H1 (cell line): ENCODE measurements around the gene TGFBR2. TPM values are rescaled to one million over a fixed set of nuclear protein-coding genes. Genes with fewer than 3 reads are reported as not detected.

Source experiments
- CTCF ChIA-PET: fragments of 300-600 bp; sonication (Branson Sonifier 250); formaldehyde crosslinking; loops from one replicate; lab custom pipeline; 2021; ENCODE audit not compliant: partially characterized antibody; lab: Charles Lee
- POLR2A ChIA-PET: fragments of 300-600 bp; sonication (Branson Sonifier 250); formaldehyde crosslinking; loops from one replicate; lab custom pipeline; 2021; ENCODE audit warnings: inconsistent platforms; ENCODE audit not compliant: partially characterized antibody; lab: Charles Lee
- DNase-seq, 2 experiments: peaks; one replicate each; pipeline versions ENCODE4 v3.0.0 to v3.0.0-alpha.2; 2010 to 2022; ENCODE audit warnings: low spot score in 2 of 2, low read depth in 1 of 2, mixed read lengths in 1 of 2
- FAIRE-seq: peaks from 2 replicates; lab custom pipeline; 2011; peaks lifted over from hg19 to GRCh38; lab: Jason Lieb, UNC
- H2AFZ ChIP-seq: 2 replicates; pipeline ENCODE4 v1.8.1; 2012; ENCODE audit warnings: low read length, inconsistent platforms
- H2AK5ac ChIP-seq: 2 replicates; pipeline ENCODE4 v1.6.1; 2013; ENCODE audit warnings: low read depth, low read length
- H2BK120ac ChIP-seq: replicated peaks from 2 replicates; pipeline ENCODE3; 2013; ENCODE audit warnings: low read depth, low read length, inconsistent platforms
- H2BK12ac ChIP-seq: 2 replicates; pipeline ENCODE4 v1.6.1; 2013; ENCODE audit warnings: low read depth, low read length
- H2BK15ac ChIP-seq: 2 replicates; pipeline ENCODE4 v1.6.1; 2013; ENCODE audit warnings: low read length
- H2BK20ac ChIP-seq: 2 replicates; pipeline ENCODE4 v1.6.1; 2013; ENCODE audit warnings: low read length
- H2BK5ac ChIP-seq: 2 replicates; pipeline ENCODE4 v1.6.1; 2013; ENCODE audit warnings: low read depth, low read length
- H3K14ac ChIP-seq: 2 replicates; pipeline ENCODE4 v1.6.1; 2013; ENCODE audit warnings: inconsistent platforms; ENCODE audit not compliant: insufficient read length
- H3K18ac ChIP-seq: 2 replicates; pipeline ENCODE4 v1.6.1; 2013; ENCODE audit warnings: low read length; ENCODE audit errors: extremely low read depth
- H3K23ac ChIP-seq: 2 replicates; pipeline ENCODE4 v1.6.1; 2013; ENCODE audit warnings: inconsistent platforms; ENCODE audit not compliant: insufficient read length
- H3K23me2 ChIP-seq: 2 replicates; pipeline ENCODE4 v1.6.1; 2013; ENCODE audit warnings: low read depth, low read length
- H3K27ac ChIP-seq: 2 replicates; pipeline ENCODE4 v1.6.1; 2011; ENCODE audit warnings: low read depth, low read length, inconsistent platforms
- H3K27me3 ChIP-seq, 4 experiments: replicated peaks in 1 of 4; 1 replicate in 1 of 4; 2 replicates in 3 of 4; pipeline versions ENCODE4 v1.6.1 to v1.8.1; 2011 to 2013; ENCODE audit warnings: low read length in 3 of 4, mild to moderate bottlenecking in 3 of 4, inconsistent platforms in 2 of 4, mixed read lengths in 2 of 4, moderate library complexity in 1 of 4; ENCODE audit not compliant: control insufficient read depth in 3 of 4, insufficient read depth in 3 of 4; ENCODE audit errors: extremely low read depth in 1 of 4
- H3K36me3 ChIP-seq, 4 experiments: 2 replicates each; pipeline versions ENCODE4 v1.6.1 to v1.8.1; 2011 to 2013; ENCODE audit warnings: mild to moderate bottlenecking in 4 of 4, low read length in 3 of 4, moderate library complexity in 2 of 4, control low read depth in 1 of 4, inconsistent platforms in 1 of 4; ENCODE audit not compliant: insufficient read depth in 4 of 4, control insufficient read depth in 2 of 4
- H3K4ac ChIP-seq: replicated peaks from 2 replicates; pipeline ENCODE3; 2013; ENCODE audit warnings: low read length, low read depth, mixed read lengths, inconsistent platforms; ENCODE audit not compliant: insufficient read length
- H3K4me1 ChIP-seq, 4 experiments: replicated peaks in 1 of 4; 1 replicate in 1 of 4; 2 replicates in 3 of 4; pipeline versions ENCODE4 v1.6.1 to v1.8.1; 2011 to 2013; ENCODE audit warnings: low read length in 3 of 4, inconsistent platforms in 2 of 4, mixed read lengths in 1 of 4; ENCODE audit not compliant: insufficient read depth in 4 of 4, control insufficient read depth in 3 of 4
- H3K4me2 ChIP-seq, 2 experiments: 2 replicates each; pipeline versions ENCODE4 v1.6.1 to v1.8.1; 2011 to 2013; ENCODE audit warnings: low read depth in 2 of 2, low read length in 2 of 2, control low read depth in 1 of 2, inconsistent platforms in 1 of 2, mild to moderate bottlenecking in 1 of 2; ENCODE audit not compliant: insufficient read depth in 1 of 2
- H3K4me3 ChIP-seq, 4 experiments: fragments of 200-600, 300-600 bp in 1 of 4; sonication (generic), shearing (Covaris generic), sonication (Bioruptor Twin) in 1 of 4; 2 replicates each; pipeline versions ENCODE4 v1.5.1 to v1.8.1; 2011 to 2016; ENCODE audit warnings: low read length in 4 of 4, low read depth in 3 of 4, control low read depth in 2 of 4, inconsistent platforms in 2 of 4, mild to moderate bottlenecking in 2 of 4, mixed read lengths in 1 of 4, moderate library complexity in 1 of 4; ENCODE audit not compliant: insufficient read depth in 2 of 4; ENCODE audit errors: extremely low read depth in 1 of 4
- H3K56ac ChIP-seq: replicated peaks from 2 replicates; pipeline ENCODE3; 2013; ENCODE audit warnings: low read depth, mild to moderate bottlenecking, mixed read lengths, low read length, inconsistent platforms; ENCODE audit not compliant: insufficient read length
- H3K79me1 ChIP-seq: 2 replicates; pipeline ENCODE4 v1.6.1; 2013; ENCODE audit warnings: low read depth, low read length, control low read depth
- H3K79me2 ChIP-seq, 2 experiments: 2 replicates each; pipeline versions ENCODE4 v1.6.1 to v1.8.1; 2012 to 2013; ENCODE audit warnings: low read length in 2 of 2, mild to moderate bottlenecking in 2 of 2, inconsistent platforms in 1 of 2; ENCODE audit not compliant: insufficient read depth in 2 of 2, control insufficient read depth in 1 of 2
- H3K9ac ChIP-seq, 4 experiments: replicated peaks in 1 of 4; 1 replicate in 1 of 4; 2 replicates in 3 of 4; pipeline versions ENCODE4 v1.6.1 to v1.8.1; 2011 to 2013; ENCODE audit warnings: low read depth in 3 of 4, low read length in 3 of 4, control low read depth in 2 of 4, mild to moderate bottlenecking in 2 of 4, moderate library complexity in 2 of 4, inconsistent platforms in 1 of 4; ENCODE audit errors: extremely low read depth in 1 of 4
- H3K9me3 ChIP-seq, 2 experiments: 2 replicates each; pipeline versions ENCODE4 v1.6.1 to v1.8.1; 2012 to 2013; ENCODE audit warnings: mild to moderate bottlenecking in 2 of 2, moderate library complexity in 2 of 2, control low read depth in 1 of 2, inconsistent platforms in 1 of 2, low read depth in 1 of 2, low read length in 1 of 2, mixed read lengths in 1 of 2; ENCODE audit not compliant: insufficient read depth in 2 of 2
- H4K20me1 ChIP-seq, 2 experiments: replicated peaks in 1 of 2; 2 replicates each; pipeline versions ENCODE3 to v1.8.1; 2011 to 2013; ENCODE audit warnings: inconsistent platforms in 2 of 2, low read length in 2 of 2, mild to moderate bottlenecking in 1 of 2; ENCODE audit not compliant: insufficient read depth in 2 of 2, control insufficient read depth in 1 of 2
- H4K5ac ChIP-seq: 2 replicates; pipeline ENCODE4 v1.6.1; 2013; ENCODE audit warnings: low read length, low read depth, mixed read lengths, inconsistent platforms; ENCODE audit not compliant: insufficient read length
- H4K8ac ChIP-seq: 2 replicates; pipeline ENCODE4 v1.8.0; 2013; ENCODE audit warnings: mild to moderate bottlenecking, moderate library complexity, low read length, inconsistent platforms; ENCODE audit not compliant: insufficient read depth; ENCODE audit errors: extremely low read depth
- H4K91ac ChIP-seq: replicated peaks from 2 replicates; pipeline ENCODE3; 2013; ENCODE audit warnings: low read length, mixed read lengths, inconsistent platforms; ENCODE audit not compliant: insufficient read length
- SP2 ChIP-seq: IDR thresholded peaks from 2 replicates; pipeline ENCODE4 v1.6.1; 2012; ENCODE audit warnings: mild to moderate bottlenecking, low read length, inconsistent platforms
- WGBS, 2 experiments: shearing (Covaris generic) in 1 of 2; methylation state at CpG; one replicate each; pipeline versions ENCODE4 v1.1.6 to v1.1.7; 2013 to 2015; ENCODE audit warnings: low lambda C conversion rate in 2 of 2, mixed read lengths in 2 of 2, inconsistent platforms in 1 of 2, low coverage in 1 of 2, missing lambda C conversion rate in 1 of 2; ENCODE audit not compliant: insufficient replicate concordance in 2 of 2, insufficient coverage in 1 of 2, insufficient read length in 1 of 2; ENCODE audit errors: extremely low coverage in 1 of 2, missing lambda C conversion rate in 1 of 2; 5-methylcytosine and 5-hydroxymethylcytosine counted together
- polyA plus RNA-seq, 7 experiments: library from polyadenylated mRNA; depleted of rRNA in 3 of 7; stranded (reverse) in 5 of 7; unstranded in 2 of 7; fragments of >200 nt in 5 of 7; fragments of 200-250 nt in 2 of 7; gene quantifications; 1 replicate in 5 of 7; 2 replicates in 1 of 7; 4 replicates in 1 of 7; pipeline versions ENCODE4 v1.2.1 to v1.2.3, GENCODE V29; 2011 to 2013; ENCODE audit warnings: missing spikeins in 2 of 7, mixed read lengths in 2 of 7
- total RNA-seq: library from RNA; stranded (reverse); fragmentation: NEBNext Ultra II Directional; extraction: Animal tissue kit (Norgen Biotek cat#: 25700); gene quantifications from 2 replicates; pipeline ENCODE4 v1.2.1, GENCODE V29; 2021

The TGFBR2 gene
- total and polyA plus RNA-seq, 2 of the 8 experiments (the other 6 are each of a cell fraction or from before 2014, with no cell fraction given) = 4.2 to 7.4 TPM

DNA sequence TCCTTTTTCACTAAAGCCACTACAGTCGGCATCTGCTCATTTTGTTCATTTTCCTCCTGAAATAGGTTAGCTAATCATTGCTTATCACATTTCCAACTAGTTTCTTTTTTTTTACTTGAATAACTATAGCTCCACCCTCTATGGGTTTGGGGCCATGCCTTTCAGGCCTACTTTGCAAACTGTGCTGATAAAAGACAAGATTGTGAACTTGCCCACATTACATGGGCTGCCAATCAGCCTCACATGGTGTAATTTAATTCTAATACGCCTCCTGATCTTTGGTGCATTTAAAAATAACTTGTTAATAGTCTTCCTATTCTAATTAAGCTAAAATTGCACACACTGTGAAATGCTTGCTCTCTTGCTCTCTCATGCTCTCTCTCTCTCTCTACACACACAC lies 90.5 kb downstream of the TGFBR2 start:
- peaks cover 0 to 13% (median 5%) of the 10 kb centered on the region in 4 experiments; a peak in 5 of 7 replicates for H3K4me1 ChIP-seq
- H3K36me3 ChIP-seq = peaks cover 0 to 2% (median 0%) of the 10 kb centered on the region in 4 experiments; a peak in 2 of 8 replicates
- H2BK20ac ChIP-seq = no peak overlapping the region
- H3K27ac ChIP-seq = no peak overlapping the region
- H3K79me2 ChIP-seq = no peaks in the 10 kb centered on the region
- DNase-seq (no peak), FAIRE-seq (no peak)
- no peak overlapping the region for H3K18ac ChIP-seq
- H2AK5ac ChIP-seq = no peak overlapping the region
- H3K79me1 ChIP-seq = no peaks in the 10 kb centered on the region
- no peaks in the 10 kb centered on the region; the same call in 1 of the 2 replicates for H3K23me2 ChIP-seq
- no peak overlapping the region for H3K4me2 ChIP-seq
- WGBS, 2 experiments = 93% methylated on average over 2 of the region's 2 CpGs; no CpG with 5 or more reads in 1 of the 2 experiments
- H2BK12ac ChIP-seq = no peak overlapping the region
- no peak overlapping the region for H4K91ac ChIP-seq
- H3K9ac ChIP-seq = no peak overlapping the region
- H3K14ac ChIP-seq = no peak overlapping the region
- H4K5ac ChIP-seq = no peak overlapping the region
- H2BK5ac ChIP-seq = no peak overlapping the region
- H3K56ac ChIP-seq = no peak overlapping the region
- peaks cover 1 to 2% of the 10 kb centered on the region in 2 experiments; a peak in 1 of 4 replicates for H3K9me3 ChIP-seq
- no peak overlapping the region for H3K4ac ChIP-seq
- H2BK15ac ChIP-seq = no peak overlapping the region
- H4K20me1 ChIP-seq = no peaks in the 10 kb centered on the region
- H3K4me3 ChIP-seq = no peak overlapping the region
- ChIA-PET POLR2A (no interaction called here), CTCF (interaction anchor here (0.6 to 6.3 kb wide), 10 partner anchors 9 to 655 kb away, joined by 3 to 60 read pairs (median 3); no protein-coding TSS in a partner anchor)
- H4K8ac ChIP-seq = no peak overlapping the region
- H3K27me3 ChIP-seq = no peaks in the 10 kb centered on the region
- H2AFZ ChIP-seq = no peak overlapping the region
- H2BK120ac ChIP-seq = no peak overlapping the region
- no peak overlapping the region for H3K23ac ChIP-seq
- no peak for TF ChIP-seq SP2
